ENCODE results near the gene TROAP.

Gene TROAP

DNA sequence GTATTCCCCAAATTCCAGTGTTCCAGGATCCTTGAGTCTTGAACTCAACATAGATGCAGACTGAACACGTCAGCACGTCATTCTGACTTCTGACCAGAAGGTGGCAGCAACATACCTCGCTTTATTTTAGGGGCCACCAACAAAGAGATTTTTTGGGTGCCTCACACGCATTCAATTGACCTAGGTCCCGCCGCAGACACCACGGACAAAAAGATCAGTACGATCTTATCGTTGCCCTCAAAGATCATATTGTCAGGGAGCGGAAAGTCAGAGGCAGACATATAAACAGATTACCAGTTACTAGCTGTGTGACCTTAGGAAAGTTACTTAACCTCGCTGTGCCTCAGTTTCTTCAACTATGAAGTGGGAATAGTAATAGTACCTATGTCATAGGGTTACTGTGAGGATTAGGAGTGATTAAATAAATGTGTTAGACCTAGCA is 34.6 kb upstream of the TROAP start:
- H3K36me3 Mint-ChIP-seq: no peaks in the 10 kb centered on the region
- H3K4me1 Mint-ChIP-seq: peaks cover 2% of the 10 kb centered on the region
- peaks cover 81% of the 10 kb centered on the region for H3K27me3 Mint-ChIP-seq
- H3K4me3 Mint-ChIP-seq: no peak overlapping the region
- H3K27ac Mint-ChIP-seq: no peak overlapping the region
- DNase-seq: peak; percentile 84
- no peaks in the 10 kb centered on the region for H3K9me3 Mint-ChIP-seq
- CTCF ChIA-PET: interaction anchor here (0.7 to 12.5 kb wide), 21 partner anchors 9 to 316 kb away, joined by 3 to 103 read pairs (median 5); partner anchors contain the start of genes C1QL4, DNAJC22, SPATS2 and TROAP

DNA sequence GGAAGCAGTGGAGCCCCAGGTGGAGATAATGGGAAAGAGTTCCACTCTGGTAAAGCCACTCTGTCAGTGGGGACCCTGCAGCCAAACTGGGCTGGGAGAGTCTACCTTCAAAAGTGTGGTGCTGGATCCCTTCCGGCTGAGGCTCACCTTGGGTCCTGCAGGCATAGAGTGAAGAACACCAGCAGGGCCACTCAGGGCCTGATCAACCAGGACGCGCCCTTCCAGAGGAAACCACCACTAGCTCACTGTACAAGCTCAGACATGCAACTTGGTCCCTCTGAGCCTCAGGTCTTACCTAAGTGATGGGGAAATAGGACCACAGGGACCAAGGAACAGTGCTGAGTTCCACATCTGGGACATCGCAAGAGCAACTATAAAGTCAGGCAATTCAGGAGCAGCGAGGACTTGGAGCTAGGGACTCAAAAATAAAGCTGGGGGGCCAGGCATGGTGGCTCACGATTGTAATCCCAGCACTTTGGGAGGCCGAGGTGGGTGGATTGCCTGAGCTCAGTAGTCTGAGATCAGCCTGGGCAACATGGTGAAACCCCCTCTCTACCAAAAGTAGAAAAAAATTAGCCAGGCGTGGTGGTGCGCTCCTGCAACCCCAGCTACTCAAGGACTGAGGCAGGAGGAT is 34.0 kb upstream of the TROAP start:
- H3K4me1 Mint-ChIP-seq: peaks cover 2% of the 10 kb centered on the region
- no peak for DNase-seq
- no peak overlapping the region for H3K4me3 Mint-ChIP-seq
- no peaks in the 10 kb centered on the region for H3K36me3 Mint-ChIP-seq
- peaks cover 82% of the 10 kb centered on the region for H3K27me3 Mint-ChIP-seq
- H3K27ac Mint-ChIP-seq: no peak overlapping the region
- no peaks in the 10 kb centered on the region for H3K9me3 Mint-ChIP-seq
- CTCF ChIA-PET: interaction anchor here (0.6 to 12.5 kb wide), 24 partner anchors 9 to 315 kb away, joined by 3 to 103 read pairs (median 4); partner anchors contain the start of genes C1QL4, DNAJC22, SPATS2 and TROAP

DNA sequence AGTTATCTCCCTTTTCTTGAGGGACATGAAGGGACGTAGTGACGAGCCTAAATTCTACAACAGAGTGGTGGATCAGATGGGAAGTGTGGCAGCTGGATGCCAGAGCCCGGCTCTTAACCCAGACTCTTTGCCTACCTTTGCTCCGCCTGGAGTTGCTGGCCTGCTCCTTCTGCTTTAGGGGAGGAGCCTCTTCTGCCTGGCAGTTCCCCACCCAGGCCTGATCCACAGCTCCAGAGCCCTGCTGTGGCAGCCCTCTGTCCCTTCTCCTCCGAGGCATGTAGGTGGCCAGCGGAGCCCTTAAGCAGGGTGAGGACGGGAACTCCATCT is 30.4 kb upstream of the TROAP start:
- Mint-ChIP-seq H3K9me3 (no peaks in the 10 kb centered on the region), H3K27ac (no peak overlapping the region), H3K36me3 (no peaks in the 10 kb centered on the region), H3K27me3 (peaks cover 88% of the 10 kb centered on the region), H3K4me3 (no peak overlapping the region), H3K4me1 (peaks cover 16% of the 10 kb centered on the region)
- DNase-seq: no peak
- CTCF ChIA-PET: interaction anchor here (0.6 to 12.5 kb wide), 8 partner anchors 9 to 291 kb away, joined by 3 to 103 read pairs (median 4); partner anchors contain the start of gene DNAJC22

- Mint-ChIP-seq H3K9me3 (no peaks in the 10 kb centered on the region), H3K27me3 (peaks cover 88% of the 10 kb centered on the region), H3K36me3 (no peaks in the 10 kb centered on the region), H3K27ac (no peak overlapping the region), H3K4me1 (peaks cover 23% of the 10 kb centered on the region), H3K4me3 (no peak overlapping the region)
- CTCF ChIA-PET: interaction anchor here (0.8 to 12.5 kb wide), 10 partner anchors 8 to 214 kb away, joined by 3 to 103 read pairs (median 5); partner anchors contain the start of gene DNAJC22
- no peak for DNase-seq
Measured at GRCh38 chr12:49293056-49293956, 29.7 kb upstream of the TROAP start.

DNA sequence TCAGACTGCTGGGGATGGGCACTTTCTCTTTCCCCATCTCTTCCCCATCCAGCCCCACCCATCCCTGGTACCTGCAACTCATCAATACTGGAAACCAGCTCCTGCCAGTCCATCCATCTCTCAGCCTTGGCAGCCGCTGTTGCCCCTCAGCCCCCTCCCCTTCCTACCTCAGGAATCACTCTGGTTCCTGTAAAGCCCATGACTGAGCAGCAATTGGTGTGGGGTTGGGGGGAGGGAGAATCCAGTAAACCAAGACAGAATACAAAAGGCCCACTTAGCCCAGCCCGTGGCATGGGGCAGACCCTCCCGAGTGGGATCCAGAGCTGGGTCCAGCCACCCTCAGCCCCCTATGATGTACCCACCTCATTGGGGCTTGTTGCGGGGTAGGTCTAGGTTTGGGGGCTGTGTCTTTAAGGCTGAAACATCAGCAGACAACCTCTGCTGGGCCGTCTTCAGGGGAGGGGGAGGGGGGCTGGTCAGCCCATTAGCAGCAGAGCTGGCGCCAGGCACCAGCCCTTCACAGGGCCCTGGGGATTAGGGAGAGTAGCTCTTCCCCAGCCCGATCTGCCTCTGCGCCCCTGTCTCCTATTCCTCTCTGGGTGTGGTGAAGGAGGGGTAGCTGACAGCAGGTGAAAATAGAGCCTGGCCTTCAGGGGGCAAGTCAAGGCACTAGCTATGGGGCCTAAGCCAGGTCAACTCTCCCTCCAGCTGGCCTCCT is 28.8 kb upstream of the TROAP start:
- Mint-ChIP-seq H3K36me3 (no peaks in the 10 kb centered on the region), H3K9me3 (no peaks in the 10 kb centered on the region), H3K27me3 (peaks cover 92% of the 10 kb centered on the region), H3K27ac (no peak overlapping the region), H3K4me3 (no peak overlapping the region), H3K4me1 (peaks cover 25% of the 10 kb centered on the region)
- CTCF ChIA-PET: interaction anchor here (0.8 to 12.5 kb wide), 14 partner anchors 25 to 342 kb away, joined by 3 to 103 read pairs (median 7); partner anchors contain the start of genes DNAJC22 and TROAP
- DNase-seq: no peak

DNA sequence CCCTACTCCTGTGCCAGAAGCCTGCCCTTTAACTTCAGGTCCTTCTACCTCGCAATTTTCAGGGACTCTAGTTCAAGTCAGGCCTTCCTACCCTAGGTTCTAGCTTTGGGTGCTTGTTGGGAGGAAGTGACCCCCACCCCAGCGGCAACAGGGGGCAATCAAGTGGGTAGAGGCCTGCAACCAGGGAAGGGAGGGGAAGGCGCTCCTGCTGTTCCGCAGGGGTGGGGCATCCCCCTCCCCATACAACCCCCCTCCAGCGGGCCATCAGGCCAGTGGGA is 28.3 kb upstream of the TROAP start:
- DNase-seq: no peak
- Mint-ChIP-seq H3K36me3 (no peaks in the 10 kb centered on the region), H3K9me3 (no peaks in the 10 kb centered on the region), H3K27ac (no peak overlapping the region), H3K4me3 (no peak overlapping the region), H3K27me3 (peaks cover 94% of the 10 kb centered on the region), H3K4me1 (peaks cover 25% of the 10 kb centered on the region)
- CTCF ChIA-PET: interaction anchor here (0.8 to 12.5 kb wide), 15 partner anchors 8 to 342 kb away, joined by 3 to 103 read pairs (median 6); partner anchors contain the start of genes C1QL4, DNAJC22 and TROAP

DNA sequence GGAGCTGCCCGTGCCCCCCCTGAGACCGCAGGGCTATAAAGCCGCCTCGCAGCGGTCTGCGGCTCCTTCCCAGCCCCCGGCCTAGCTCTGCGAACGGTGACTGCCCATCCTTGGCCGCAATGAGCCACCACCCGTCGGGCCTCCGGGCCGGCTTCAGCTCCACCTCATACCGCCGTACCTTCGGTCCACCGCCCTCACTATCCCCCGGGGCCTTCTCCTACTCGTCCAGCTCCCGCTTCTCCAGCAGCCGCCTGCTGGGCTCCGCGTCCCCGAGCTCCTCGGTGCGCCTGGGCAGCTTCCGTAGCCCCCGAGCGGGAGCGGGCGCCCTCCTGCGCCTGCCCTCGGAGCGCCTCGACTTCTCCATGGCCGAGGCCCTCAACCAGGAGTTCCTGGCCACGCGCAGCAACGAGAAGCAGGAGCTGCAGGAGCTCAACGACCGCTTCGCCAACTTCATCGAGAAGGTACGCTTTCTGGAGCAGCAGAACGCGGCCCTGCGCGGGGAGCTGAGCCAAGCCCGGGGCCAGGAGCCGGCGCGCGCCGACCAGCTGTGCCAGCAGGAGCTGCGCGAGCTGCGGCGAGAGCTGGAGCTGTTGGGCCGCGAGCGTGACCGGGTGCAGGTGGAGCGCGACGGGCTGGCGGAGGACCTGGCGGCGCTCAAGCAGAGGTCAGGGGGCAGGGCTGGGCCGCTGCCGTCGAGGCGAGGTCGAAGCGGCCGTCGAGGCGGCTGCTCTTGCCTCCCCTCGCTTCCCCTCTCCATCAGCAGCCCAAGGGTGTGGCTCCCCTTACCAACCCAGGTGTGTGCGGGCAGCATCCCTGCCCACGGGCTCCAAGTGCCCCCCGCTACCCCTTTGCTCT is 27.7 kb upstream of the TROAP start, which contains the start of gene PRPH:
PRPH (plus strand) TSS at position 66 of the 855 bp plus-strand sequence; CDS start at position 120, 54 bp downstream.
- H3K36me3 Mint-ChIP-seq: no peaks in the 10 kb centered on the region
- H3K27ac Mint-ChIP-seq: no peak within 1 kb of the TSS
- no peak within 1 kb of the TSS for H3K4me3 Mint-ChIP-seq
- no peaks in the 10 kb centered on the region for H3K9me3 Mint-ChIP-seq
- peaks cover 25% of the 10 kb centered on the region for H3K4me1 Mint-ChIP-seq
- no peak for DNase-seq
- CTCF ChIA-PET: interaction anchor here (0.8 to 12.5 kb wide), 18 partner anchors 8 to 341 kb away, joined by 3 to 103 read pairs (median 5); partner anchors contain the start of genes C1QL4, DNAJC22, SPATS2 and TROAP
- peaks cover 96% of the 10 kb centered on the region for H3K27me3 Mint-ChIP-seq

GRCh38 chr12:49296034-49296835 is 26.8 kb upstream of the TROAP start:
- Mint-ChIP-seq H3K27ac (no peak overlapping the region), H3K4me1 (peaks cover 25% of the 10 kb centered on the region), H3K4me3 (peak overlapping the region; percentile 37), H3K36me3 (no peaks in the 10 kb centered on the region), H3K27me3 (peaks cover 96% of the 10 kb centered on the region), H3K9me3 (no peaks in the 10 kb centered on the region)
- CTCF ChIA-PET: interaction anchor here (0.8 to 12.5 kb wide), 21 partner anchors 7 to 267 kb away, joined by 3 to 103 read pairs (median 5); partner anchors contain the start of genes C1QL4, DNAJC22, SPATS2 and TROAP
- peak; percentile 76 for DNase-seq

DNA sequence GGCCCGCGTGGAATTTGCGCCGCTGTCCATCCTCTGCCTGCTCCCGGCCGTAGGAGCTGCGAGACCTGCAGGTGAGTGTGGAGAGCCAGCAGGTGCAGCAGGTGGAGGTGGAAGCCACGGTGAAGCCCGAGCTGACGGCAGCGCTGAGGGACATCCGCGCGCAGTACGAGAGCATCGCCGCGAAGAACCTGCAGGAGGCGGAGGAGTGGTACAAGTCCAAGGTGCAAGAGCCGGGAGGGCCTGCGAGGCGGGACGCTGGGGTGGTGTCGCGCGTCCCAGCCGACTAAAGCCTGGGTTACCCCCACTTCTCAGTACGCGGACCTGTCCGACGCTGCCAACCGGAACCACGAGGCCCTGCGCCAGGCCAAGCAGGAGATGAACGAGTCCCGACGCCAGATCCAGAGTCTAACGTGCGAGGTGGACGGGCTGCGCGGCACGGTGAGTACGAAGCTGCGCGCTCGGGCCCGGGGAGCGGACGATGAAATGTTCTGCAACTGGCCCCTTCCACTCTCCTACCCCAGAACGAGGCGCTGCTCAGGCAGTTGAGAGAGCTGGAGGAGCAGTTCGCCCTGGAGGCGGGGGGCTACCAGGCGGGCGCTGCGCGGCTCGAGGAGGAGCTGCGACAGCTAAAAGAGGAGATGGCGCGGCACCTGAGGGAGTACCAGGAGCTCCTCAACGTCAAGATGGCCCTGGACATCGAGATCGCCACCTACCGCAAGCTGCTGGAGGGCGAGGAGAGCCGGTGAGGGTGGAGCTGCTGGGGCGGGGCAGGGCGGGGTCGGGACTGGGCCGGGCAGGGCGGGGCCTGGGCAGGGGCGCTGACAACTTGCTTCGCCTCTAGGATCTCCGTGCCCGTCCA is 26.0 kb upstream of the TROAP start:
- peak; percentile 46 for DNase-seq
- no peaks in the 10 kb centered on the region for H3K9me3 Mint-ChIP-seq
- H3K4me3 Mint-ChIP-seq: peak overlapping the region; percentile 37
- CTCF ChIA-PET: interaction anchor here (0.9 to 12.5 kb wide), 17 partner anchors 8 to 266 kb away, joined by 3 to 103 read pairs (median 5); partner anchors contain the start of genes C1QL4, DNAJC22 and TROAP
- peaks cover 30% of the 10 kb centered on the region for H3K4me1 Mint-ChIP-seq
- H3K27me3 Mint-ChIP-seq: peaks cover 93% of the 10 kb centered on the region
- no peak overlapping the region for H3K27ac Mint-ChIP-seq
- H3K36me3 Mint-ChIP-seq: no peaks in the 10 kb centered on the region

DNA sequence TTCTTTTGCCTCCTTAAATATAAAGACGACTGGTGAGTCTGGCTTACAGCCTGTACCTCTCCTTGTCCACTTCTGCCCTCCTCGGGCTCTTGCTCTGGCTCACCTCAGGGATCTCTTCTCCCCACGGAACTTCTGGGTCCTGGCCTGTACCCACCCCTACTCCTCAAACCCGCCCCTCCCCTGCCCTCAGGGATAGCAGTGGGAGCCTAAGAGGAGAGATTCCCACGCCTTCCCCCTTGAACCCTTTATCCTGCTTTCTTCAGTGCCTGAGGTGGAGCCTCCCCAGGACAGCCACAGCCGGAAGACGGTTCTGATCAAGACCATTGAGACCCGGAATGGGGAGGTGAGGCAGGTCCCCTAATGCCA is 25.4 kb upstream of the TROAP start:
- CTCF ChIA-PET: interaction anchor here (0.9 to 12.5 kb wide), 13 partner anchors 9 to 60 kb away, joined by 3 to 103 read pairs (median 17); partner anchors contain the start of genes C1QL4, DNAJC22 and TROAP
- no peak for DNase-seq
- H3K4me1 Mint-ChIP-seq: peaks cover 30% of the 10 kb centered on the region
- H3K9me3 Mint-ChIP-seq: no peaks in the 10 kb centered on the region
- H3K4me3 Mint-ChIP-seq: no peak overlapping the region
- H3K27me3 Mint-ChIP-seq: peaks cover 89% of the 10 kb centered on the region
- peak overlapping the region; percentile 49 for H3K27ac Mint-ChIP-seq
- H3K36me3 Mint-ChIP-seq: no peaks in the 10 kb centered on the region

DNA sequence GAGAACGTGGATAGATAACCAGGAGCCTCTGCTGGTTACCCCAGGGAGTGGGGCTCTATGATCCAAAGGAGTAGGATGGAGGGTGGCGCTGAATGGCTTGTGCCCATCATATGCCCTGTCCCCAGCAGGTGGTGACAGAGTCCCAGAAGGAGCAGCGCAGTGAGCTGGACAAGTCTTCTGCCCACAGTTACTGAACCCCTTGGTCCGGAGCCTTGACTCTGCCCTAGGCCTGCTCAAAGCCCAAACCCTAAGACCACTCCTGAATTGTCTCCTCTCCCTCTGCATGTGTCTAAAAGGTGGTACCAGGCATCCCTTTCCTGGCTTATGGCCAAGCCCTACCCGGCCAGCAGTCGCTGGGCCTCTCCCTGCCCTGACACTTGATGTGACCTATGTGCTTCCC is 24.9 kb upstream of the TROAP start:
- H3K27ac Mint-ChIP-seq: peak overlapping the region; percentile 49
- no peak overlapping the region for H3K4me3 Mint-ChIP-seq
- DNase-seq: no peak
- no peaks in the 10 kb centered on the region for H3K9me3 Mint-ChIP-seq
- peaks cover 89% of the 10 kb centered on the region for H3K27me3 Mint-ChIP-seq
- H3K4me1 Mint-ChIP-seq: peaks cover 30% of the 10 kb centered on the region
- CTCF ChIA-PET: interaction anchor here (1.4 to 4.0 kb wide), 4 partner anchors 9 to 60 kb away, joined by 7 to 24 read pairs (median 18); partner anchors contain the start of genes C1QL4 and TROAP
- no peaks in the 10 kb centered on the region for H3K36me3 Mint-ChIP-seq
